Choroid plexus epithelial cell (primary cell): ENCODE results near the gene PNLIPRP1.

Experiments
- DNase-seq: peaks from one replicate; pipeline ENCODE4 v3.0.0-alpha.2; 2010; ENCODE audit warnings: low read depth
- H3K4me3 ChIP-seq: 2 replicates; pipeline ENCODE4 v1.5.1; 2011; ENCODE audit warnings: low read depth, mild to moderate bottlenecking, control low read depth, low read length, moderate library complexity
- CTCF ChIP-seq: conservative IDR thresholded peaks from 2 replicates; pipeline ENCODE4 v1.5.1; 2011; ENCODE audit warnings: low read depth, mild to moderate bottlenecking, control low read depth, inconsistent platforms, low read length, moderate library complexity

Gene PNLIPRP1

GRCh38 chr10:116590590-116591444 lies at the start of gene PNLIPRP1:
TSS of gene PNLIPRP1 (plus strand) at chr10:116590959. CDS start at chr10:116591130, 171 bp downstream.
- no peak for DNase-seq
- no peak within 1 kb of the TSS for H3K4me3 ChIP-seq
- TF ChIP-seq CTCF, result no peak

- no peak overlapping the region for H3K4me3 ChIP-seq
- TF ChIP-seq CTCF, result no peak
- DNase-seq, result no peak
Observed at GRCh38 chr10:116542007-116542677, 48.6 kb upstream of the PNLIPRP1 start.

GRCh38 chr10:116545122-116545521 lies 45.6 kb upstream of the PNLIPRP1 start:
- no peak for DNase-seq
- TF ChIP-seq CTCF, result no peak
- H3K4me3 ChIP-seq, result no peak overlapping the region

GRCh38 chr10:116545756-116546155 lies 45.0 kb upstream of the PNLIPRP1 start, which contains the start of gene PNLIP:
TSS of gene PNLIP (plus strand) at chr10:116545931. CDS start at chr10:116546093, 162 bp downstream.
- TF ChIP-seq CTCF, result no peak
- H3K4me3 ChIP-seq, result no peak within 1 kb of the TSS
- no peak for DNase-seq

GRCh38 chr10:116548301-116548700 lies 42.5 kb upstream of the PNLIPRP1 start:
- TF ChIP-seq CTCF, result no peak
- no peak overlapping the region for H3K4me3 ChIP-seq
- no peak for DNase-seq

- no peak for TF ChIP-seq CTCF
- no peak overlapping the region for H3K4me3 ChIP-seq
- DNase-seq, result no peak
Observed at GRCh38 chr10:116553378-116553980, 37.3 kb upstream of the PNLIPRP1 start.
